Thoracic aorta (tissue), 2 donors: ENCODE data around the gene CHN2. TPM values are rescaled to one million over a fixed set of nuclear protein-coding genes. Genes with fewer than 3 reads are reported as not detected.

Source experiments
- ATAC-seq: fragments of 150-250 bp; one replicate; pipeline ENCODE4 v1.8.0; 2017; ENCODE audit warnings: low read depth; ENCODE audit not compliant: insufficient number of reproducible peaks, low FRiP score
- DNase-seq: peaks from one replicate; pipeline ENCODE4 v3.0.0-alpha.2; 2020; ENCODE audit warnings: low spot score
- H3K27ac ChIP-seq, 2 donors: fragments of 200-600 bp; sonication (generic); 1 replicate in 1 of 2; 2 replicates in 1 of 2; pipeline ENCODE4 v1.5.1; 2016; ENCODE audit warnings: mild to moderate bottlenecking in 2 of 2, moderate library complexity in 2 of 2
- H3K27me3 ChIP-seq: fragments of 200-600 bp; sonication (generic); replicated peaks from 2 replicates; pipeline ENCODE4 v1.6.0; 2016; ENCODE audit warnings: mild to moderate bottlenecking; ENCODE audit not compliant: insufficient read depth
- H3K36me3 ChIP-seq: fragments of 200-600 bp; sonication (generic); one replicate; pipeline ENCODE4 v1.5.1; 2016
- H3K4me1 ChIP-seq, 2 donors: fragments of 200-600 bp; sonication (generic); 1 replicate in 1 of 2; 2 replicates in 1 of 2; pipeline versions ENCODE4 v1.5.1 to v1.6.0; 2016; ENCODE audit warnings: low read depth in 2 of 2, mild to moderate bottlenecking in 1 of 2; ENCODE audit not compliant: control insufficient read depth in 1 of 2
- H3K4me3 ChIP-seq: fragments of 200-600 bp; sonication (generic); 2 replicates; pipeline ENCODE4 v1.5.1; 2016; ENCODE audit warnings: mild to moderate bottlenecking
- H3K9me3 ChIP-seq: fragments of 200-600 bp; sonication (generic); 2 replicates; pipeline ENCODE4 v1.5.1; 2016
- CTCF ChIP-seq: fragments of 200-600 bp; sonication (generic); IDR thresholded peaks from one replicate; pipeline ENCODE4 v1.5.1; 2019; ENCODE audit warnings: antibody characterized with exemption
- total RNA-seq, 2 donors: library from RNA; depleted of rRNA; stranded (reverse); fragments of >200 nt; gene quantifications; one replicate each; pipeline versions ENCODE4 v1.1.0 to v1.2.3, GENCODE V29; 2016

The CHN2 gene
- total RNA-seq, 2 donors from 2014 or later, result 22.6 to 44.7 TPM

GRCh38 chr7:29415215-29415614 lies 220.6 kb downstream of the CHN2 start:
- no peak for TF ChIP-seq CTCF
- Histone ChIP-seq H3K4me1 (no peaks in the 10 kb centered on the region), H3K27ac (no peak overlapping the region), H3K4me3 (no peak overlapping the region), H3K27me3 (no peaks in the 10 kb centered on the region), H3K36me3 (no peaks in the 10 kb centered on the region), H3K9me3 (no peaks in the 10 kb centered on the region)
- ATAC-seq (no peak), DNase-seq (no peak)

- Histone ChIP-seq H3K27ac (no peak overlapping the region), H3K9me3 (no peaks in the 10 kb centered on the region), H3K4me3 (no peak overlapping the region), H3K36me3 (no peaks in the 10 kb centered on the region), H3K27me3 (no peaks in the 10 kb centered on the region), H3K4me1 (no peaks in the 10 kb centered on the region)
- DNase-seq, result no peak
- no peak for ATAC-seq
- no peak for TF ChIP-seq CTCF
Observed at GRCh38 chr7:29416276-29416937, 221.8 kb downstream of the CHN2 start.

DNA sequence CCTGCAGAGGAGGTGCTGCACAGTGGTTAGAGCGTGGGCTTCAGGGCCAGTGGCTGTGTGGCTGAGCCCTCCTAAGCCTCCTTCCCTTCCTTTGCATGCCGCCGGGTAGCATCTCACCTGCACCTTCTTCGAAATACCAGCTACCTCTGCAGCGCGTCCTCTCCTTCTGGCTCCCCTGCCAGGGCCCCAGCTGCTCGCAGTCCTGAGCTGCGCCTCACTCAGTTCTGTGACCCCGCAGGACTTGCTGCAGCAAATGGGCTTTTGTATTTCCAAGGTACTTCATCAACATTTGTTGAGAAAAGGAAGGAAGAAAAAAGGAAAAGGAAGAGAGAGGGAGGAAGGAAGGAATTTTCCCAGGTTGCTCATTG lies 222.3 kb downstream of the CHN2 start:
- Histone ChIP-seq H3K4me1 (no peaks in the 10 kb centered on the region), H3K27ac (no peak overlapping the region), H3K36me3 (no peaks in the 10 kb centered on the region), H3K4me3 (no peak overlapping the region), H3K9me3 (no peaks in the 10 kb centered on the region), H3K27me3 (no peaks in the 10 kb centered on the region)
- DNase-seq (no peak), ATAC-seq (no peak)
- TF ChIP-seq CTCF, result no peak

GRCh38 chr7:29418056-29418455 lies 223.5 kb downstream of the CHN2 start:
- Histone ChIP-seq H3K27me3 (no peaks in the 10 kb centered on the region), H3K36me3 (no peaks in the 10 kb centered on the region), H3K9me3 (no peaks in the 10 kb centered on the region), H3K27ac (no peak overlapping the region), H3K4me1 (no peaks in the 10 kb centered on the region), H3K4me3 (no peak overlapping the region)
- no peak for ATAC-seq
- no peak for TF ChIP-seq CTCF
- no peak for DNase-seq

GRCh38 chr7:29418651-29419050 lies 224.1 kb downstream of the CHN2 start:
- no peak for TF ChIP-seq CTCF
- Histone ChIP-seq H3K9me3 (no peaks in the 10 kb centered on the region), H3K4me1 (no peaks in the 10 kb centered on the region), H3K36me3 (no peaks in the 10 kb centered on the region), H3K27me3 (no peaks in the 10 kb centered on the region), H3K27ac (no peak overlapping the region), H3K4me3 (no peak overlapping the region)
- ATAC-seq (no peak), DNase-seq (no peak)
